Measurements from ENCODE around the gene ATF4. TPM values are rescaled to one million over a fixed set of nuclear protein-coding genes. Genes with fewer than 3 reads are reported as not detected.
A peak's percentile ranks its signal among the peaks of the same experiment; 100 is the strongest.
"Not testable (repeated sequence)": the region's sequence is repeated elsewhere in the genome, so short reads cannot be mapped to it uniquely, and the experiment has no call there.

ATF4 gene
- total and polyA plus RNA-seq, 2 experiments from 2014 or later, result 203 to 375 TPM

DNA sequence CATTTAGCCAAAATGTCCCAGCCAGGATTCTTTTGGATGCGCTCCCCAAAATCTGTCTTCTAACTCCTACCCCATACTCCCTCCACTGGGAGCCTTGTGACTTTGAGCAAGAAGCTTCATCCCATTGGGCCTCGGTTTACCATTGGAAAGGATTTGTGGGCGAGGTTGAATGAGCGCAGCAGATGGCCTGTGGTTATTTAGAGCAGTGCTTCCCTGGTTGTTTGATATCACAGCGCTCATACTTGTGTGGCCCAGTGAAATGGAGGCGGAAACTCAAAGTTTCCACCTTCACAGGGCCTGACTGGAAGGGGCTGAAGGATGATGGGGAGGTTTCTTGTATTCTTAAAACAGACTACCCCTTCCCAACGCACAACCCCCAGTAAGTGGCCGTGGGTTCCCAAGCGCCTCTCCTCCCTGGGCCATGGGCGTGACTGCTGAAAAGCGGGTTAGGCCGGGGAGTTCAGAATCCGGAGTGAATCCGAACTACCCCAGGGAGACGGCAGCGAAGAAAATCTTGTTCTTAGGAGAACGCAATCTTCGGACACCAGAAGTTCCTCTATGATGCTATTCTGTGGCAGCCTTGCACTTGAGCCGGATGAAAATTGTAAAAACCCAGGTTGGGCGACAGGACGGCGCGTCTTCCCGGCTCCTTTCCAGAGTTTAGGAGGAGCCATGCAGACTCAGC, 1.2 kb upstream of the ATF4 start:
- no peaks in the 10 kb centered on the region for H3K9me3 ChIP-seq (ENCODE audit: low read depth)
- DNase-seq (ENCODE audit: low read depth in 1 of 2, low spot score in 1 of 2), result peak; percentile 42 to 55
- TF ChIP-seq, protein P1, sequence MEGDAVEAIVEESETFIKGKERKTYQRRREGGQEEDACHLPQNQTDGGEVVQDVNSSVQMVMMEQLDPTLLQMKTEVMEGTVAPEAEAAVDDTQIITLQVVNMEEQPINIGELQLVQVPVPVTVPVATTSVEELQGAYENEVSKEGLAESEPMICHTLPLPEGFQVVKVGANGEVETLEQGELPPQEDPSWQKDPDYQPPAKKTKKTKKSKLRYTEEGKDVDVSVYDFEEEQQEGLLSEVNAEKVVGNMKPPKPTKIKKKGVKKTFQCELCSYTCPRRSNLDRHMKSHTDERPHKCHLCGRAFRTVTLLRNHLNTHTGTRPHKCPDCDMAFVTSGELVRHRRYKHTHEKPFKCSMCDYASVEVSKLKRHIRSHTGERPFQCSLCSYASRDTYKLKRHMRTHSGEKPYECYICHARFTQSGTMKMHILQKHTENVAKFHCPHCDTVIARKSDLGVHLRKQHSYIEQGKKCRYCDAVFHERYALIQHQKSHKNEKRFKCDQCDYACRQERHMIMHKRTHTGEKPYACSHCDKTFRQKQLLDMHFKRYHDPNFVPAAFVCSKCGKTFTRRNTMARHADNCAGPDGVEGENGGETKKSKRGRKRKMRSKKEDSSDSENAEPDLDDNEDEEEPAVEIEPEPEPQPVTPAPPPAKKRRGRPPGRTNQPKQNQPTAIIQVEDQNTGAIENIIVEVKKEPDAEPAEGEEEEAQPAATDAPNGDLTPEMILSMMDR (IDR thresholded peaks at IDR 0.05; ENCODE audit: low read depth, low read length), result no peak
- no peaks in the 10 kb centered on the region for H3K27me3 ChIP-seq
- peak overlapping the region; percentile 80 for H3K4me3 ChIP-seq
- H3K36me3 ChIP-seq, result peaks cover 41% of the 10 kb centered on the region
- H3K27ac ChIP-seq, result peak overlapping the region; percentile 99
- H3K4me1 ChIP-seq (ENCODE audit: low read depth), result peaks cover 26% of the 10 kb centered on the region

DNA sequence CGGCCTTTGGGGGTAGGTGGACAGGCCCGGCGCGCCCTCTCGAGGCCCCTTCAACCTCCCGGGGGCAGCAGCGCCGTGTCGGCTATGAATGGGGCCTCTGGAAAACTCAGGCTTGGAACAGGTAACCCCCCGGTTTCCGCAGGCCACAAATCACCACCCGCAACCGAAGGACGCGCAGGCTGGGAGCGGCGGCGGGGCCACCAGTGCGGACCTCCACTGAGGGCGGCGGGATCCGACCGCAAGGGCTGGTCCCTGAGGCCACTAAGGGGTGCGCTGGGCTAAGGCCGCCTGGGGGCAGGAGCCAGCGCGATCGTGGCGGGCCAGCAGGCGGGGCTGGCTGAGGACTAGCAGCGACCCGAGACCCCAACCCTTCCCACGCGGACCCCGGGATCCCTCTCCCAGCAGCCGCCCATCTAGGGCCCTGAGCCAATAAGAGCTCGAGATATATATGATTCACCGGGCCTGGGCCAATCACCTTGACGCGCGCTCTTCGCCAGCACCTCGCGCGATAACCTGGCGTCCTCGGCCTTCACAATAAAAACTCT, 609 bp upstream of the ATF4 start:
- TF ChIP-seq, protein P1 (IDR thresholded peaks at IDR 0.05; ENCODE audit: low read depth, low read length), result peak; percentile 43
- H3K27me3 ChIP-seq, result no peaks in the 10 kb centered on the region
- peaks cover 40% of the 10 kb centered on the region for H3K36me3 ChIP-seq
- DNase-seq (ENCODE audit: low read depth in 1 of 2, low spot score in 1 of 2), result peak; percentile 99 to 100
- H3K4me3 ChIP-seq, result peak overlapping the region; percentile 80
- H3K4me1 ChIP-seq (ENCODE audit: low read depth), result peaks cover 26% of the 10 kb centered on the region
- peak overlapping the region; percentile 99 for H3K27ac ChIP-seq
- no peaks in the 10 kb centered on the region for H3K9me3 ChIP-seq (ENCODE audit: low read depth)

DNA sequence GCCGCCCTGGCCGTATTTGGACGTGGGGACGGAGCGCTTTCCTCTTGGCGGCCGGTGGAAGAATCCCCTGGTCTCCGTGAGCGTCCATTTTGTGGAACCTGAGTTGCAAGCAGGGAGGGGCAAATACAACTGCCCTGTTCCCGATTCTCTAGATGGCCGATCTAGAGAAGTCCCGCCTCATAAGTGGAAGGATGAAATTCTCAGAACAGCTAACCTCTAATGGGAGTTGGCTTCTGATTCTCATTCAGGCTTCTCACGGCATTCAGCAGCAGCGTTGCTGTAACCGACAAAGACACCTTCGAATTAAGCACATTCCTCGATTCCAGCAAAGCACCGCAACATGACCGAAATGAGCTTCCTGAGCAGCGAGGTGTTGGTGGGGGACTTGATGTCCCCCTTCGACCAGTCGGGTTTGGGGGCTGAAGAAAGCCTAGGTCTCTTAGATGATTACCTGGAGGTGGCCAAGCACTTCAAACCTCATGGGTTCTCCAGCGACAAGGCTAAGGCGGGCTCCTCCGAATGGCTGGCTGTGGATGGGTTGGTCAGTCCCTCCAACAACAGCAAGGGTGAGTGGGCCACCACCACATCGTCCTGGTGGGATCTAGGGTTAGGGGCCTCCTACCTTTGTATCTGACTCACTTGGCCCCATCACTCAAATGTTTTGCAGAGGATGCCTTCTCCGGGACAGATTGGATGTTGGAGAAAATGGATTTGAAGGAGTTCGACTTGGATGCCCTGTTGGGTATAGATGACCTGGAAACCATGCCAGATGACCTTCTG, 934 bp downstream of the ATF4 start:
- H3K27ac ChIP-seq, result peak overlapping the region; percentile 99
- peak in 1 of 2 donors; percentile 85 for DNase-seq (ENCODE audit: low read depth in 1 of 2, low spot score in 1 of 2)
- H3K4me1 ChIP-seq (ENCODE audit: low read depth), result peaks cover 26% of the 10 kb centered on the region
- H3K4me3 ChIP-seq, result peak overlapping the region; percentile 80
- not testable (repeated sequence) for H3K9me3 ChIP-seq (ENCODE audit: low read depth); H3K27me3 ChIP-seq
- H3K36me3 ChIP-seq, result peaks cover 28% of the 10 kb centered on the region

DNA sequence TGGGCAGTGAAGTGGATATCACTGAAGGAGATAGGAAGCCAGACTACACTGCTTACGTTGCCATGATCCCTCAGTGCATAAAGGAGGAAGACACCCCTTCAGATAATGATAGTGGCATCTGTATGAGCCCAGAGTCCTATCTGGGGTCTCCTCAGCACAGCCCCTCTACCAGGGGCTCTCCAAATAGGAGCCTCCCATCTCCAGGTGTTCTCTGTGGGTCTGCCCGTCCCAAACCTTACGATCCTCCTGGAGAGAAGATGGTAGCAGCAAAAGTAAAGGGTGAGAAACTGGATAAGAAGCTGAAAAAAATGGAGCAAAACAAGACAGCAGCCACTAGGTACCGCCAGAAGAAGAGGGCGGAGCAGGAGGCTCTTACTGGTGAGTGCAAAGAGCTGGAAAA, 1.7 kb downstream of the ATF4 start:
- H3K36me3 ChIP-seq, result peaks cover 28% of the 10 kb centered on the region
- H3K4me3 ChIP-seq, result peak overlapping the region; percentile 80
- H3K27ac ChIP-seq, result peak overlapping the region; percentile 99
- peaks cover 26% of the 10 kb centered on the region for H3K4me1 ChIP-seq (ENCODE audit: low read depth)
- H3K9me3 ChIP-seq (ENCODE audit: low read depth); H3K27me3 ChIP-seq; DNase-seq (ENCODE audit: low read depth in 1 of 2, low spot score in 1 of 2): not testable (repeated sequence)

DNA sequence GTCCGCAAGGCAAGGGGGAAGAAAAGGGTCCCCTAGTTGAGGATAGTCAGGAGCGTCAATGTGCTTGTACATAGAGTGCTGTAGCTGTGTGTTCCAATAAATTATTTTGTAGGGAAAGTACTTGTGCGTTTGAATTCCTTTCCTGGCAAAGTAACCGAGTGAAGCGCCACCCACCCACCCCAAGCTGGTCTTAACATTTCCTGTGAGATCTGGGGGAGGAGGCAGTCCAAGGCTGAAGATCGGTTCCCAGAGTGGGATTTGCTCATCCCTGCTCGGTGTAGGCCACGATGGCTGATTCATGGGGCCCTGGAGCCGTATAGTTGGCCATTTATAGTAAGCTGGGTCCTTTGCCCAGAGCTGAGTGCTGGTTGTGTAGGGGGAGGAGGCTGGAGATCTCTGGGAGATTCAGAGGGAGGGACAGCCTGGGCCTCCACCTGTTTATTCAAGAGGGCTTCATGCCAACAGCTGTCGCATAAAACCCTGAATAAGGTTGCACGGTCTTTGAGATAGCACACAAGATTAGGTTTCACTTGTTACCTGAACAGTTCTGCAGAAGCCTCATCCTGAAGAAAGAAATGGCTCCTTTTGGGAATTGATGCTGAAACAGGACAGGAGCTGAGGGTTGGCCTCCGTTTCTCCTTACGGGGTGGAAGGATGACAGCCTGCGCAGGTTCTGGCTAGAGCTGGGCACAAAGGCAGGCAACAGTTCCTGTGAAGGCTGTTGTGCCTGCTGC, 2.4 kb downstream of the ATF4 start:
- H3K36me3 ChIP-seq, result peaks cover 28% of the 10 kb centered on the region
- DNase-seq (ENCODE audit: low read depth in 1 of 2, low spot score in 1 of 2), result peak; percentile 51 to 72
- TF ChIP-seq, protein P1 (IDR thresholded peaks at IDR 0.05; ENCODE audit: low read depth, low read length), result no peak
- no peaks in the 10 kb centered on the region for H3K9me3 ChIP-seq (ENCODE audit: low read depth)
- peak overlapping the region; percentile 80 for H3K4me3 ChIP-seq
- peaks cover 26% of the 10 kb centered on the region for H3K4me1 ChIP-seq (ENCODE audit: low read depth)
- H3K27me3 ChIP-seq, result no peaks in the 10 kb centered on the region
- H3K27ac ChIP-seq, result peak overlapping the region; percentile 99

DNA sequence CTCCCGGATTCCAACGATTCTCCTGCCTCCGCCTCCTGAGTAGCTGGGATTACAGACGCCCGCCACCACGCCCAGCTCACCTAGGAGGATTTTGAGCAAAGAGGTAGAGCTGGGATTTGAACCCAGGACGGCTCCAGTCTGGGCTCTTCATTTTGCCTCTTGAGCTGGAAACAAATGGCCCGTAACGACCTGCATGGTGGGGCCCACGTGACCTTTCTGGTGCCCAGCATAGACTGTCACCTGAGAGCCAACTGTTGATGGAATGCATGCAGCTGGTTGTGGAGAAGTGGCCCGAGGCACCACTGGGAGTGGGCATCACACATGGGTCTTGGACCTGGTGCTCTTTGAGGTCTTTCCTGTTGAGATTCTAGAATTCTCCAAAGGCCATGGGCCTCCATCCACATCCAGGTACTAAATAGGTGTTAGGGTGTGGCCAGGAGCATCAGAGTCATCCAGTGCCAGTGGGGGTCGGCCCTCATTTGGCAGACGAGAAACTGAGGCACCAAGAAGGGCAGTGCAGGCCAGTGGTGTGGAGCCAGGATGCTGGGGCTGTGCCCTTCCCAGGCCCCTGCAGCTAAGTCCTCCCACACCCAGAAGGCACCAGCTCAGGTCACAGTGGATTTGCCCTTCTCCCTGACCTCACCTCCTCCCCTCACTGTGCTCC, 3.9 kb downstream of the ATF4 start:
- Histone ChIP-seq H3K36me3 (peaks cover 28% of the 10 kb centered on the region), H3K4me3 (no peak overlapping the region), H3K27me3 (no peaks in the 10 kb centered on the region), H3K9me3 (ENCODE audit: low read depth) (no peaks in the 10 kb centered on the region), H3K4me1 (ENCODE audit: low read depth) (peaks cover 19% of the 10 kb centered on the region), H3K27ac (peak overlapping the region; percentile 63)
- TF ChIP-seq, protein P1 (IDR thresholded peaks at IDR 0.05; ENCODE audit: low read depth, low read length), result no peak
- no peak for DNase-seq (ENCODE audit: low read depth in 1 of 2, low spot score in 1 of 2)
